NB4 (cell line): ENCODE data around the gene GALK1.

Experiments used
- DNase-seq: peaks from one replicate; pipeline ENCODE4 v3.0.0; 2010; ENCODE audit warnings: low read depth
- H3K4me3 ChIP-seq: one replicate; pipeline ENCODE4 v1.5.1; 2011; ENCODE audit warnings: mild to moderate bottlenecking, low read depth, low read length, moderate library complexity
- CTCF ChIP-seq: IDR thresholded peaks from one replicate; pipeline ENCODE4 v1.5.1; 2012; ENCODE audit warnings: low read depth, low read length
- MAX ChIP-seq: IDR thresholded peaks from 2 replicates; pipeline ENCODE4 v1.6.1; 2011; ENCODE audit warnings: low read depth, low read length
- MYC ChIP-seq: IDR thresholded peaks from 2 replicates; pipeline ENCODE4 v1.6.1; 2011; ENCODE audit warnings: low read depth, low read length
- POLR2A ChIP-seq: IDR thresholded peaks from 2 replicates; pipeline ENCODE4 v1.6.1; 2011; ENCODE audit warnings: mild to moderate bottlenecking; ENCODE audit not compliant: insufficient read length; ENCODE audit errors: extremely low read depth

The GALK1 gene

DNA sequence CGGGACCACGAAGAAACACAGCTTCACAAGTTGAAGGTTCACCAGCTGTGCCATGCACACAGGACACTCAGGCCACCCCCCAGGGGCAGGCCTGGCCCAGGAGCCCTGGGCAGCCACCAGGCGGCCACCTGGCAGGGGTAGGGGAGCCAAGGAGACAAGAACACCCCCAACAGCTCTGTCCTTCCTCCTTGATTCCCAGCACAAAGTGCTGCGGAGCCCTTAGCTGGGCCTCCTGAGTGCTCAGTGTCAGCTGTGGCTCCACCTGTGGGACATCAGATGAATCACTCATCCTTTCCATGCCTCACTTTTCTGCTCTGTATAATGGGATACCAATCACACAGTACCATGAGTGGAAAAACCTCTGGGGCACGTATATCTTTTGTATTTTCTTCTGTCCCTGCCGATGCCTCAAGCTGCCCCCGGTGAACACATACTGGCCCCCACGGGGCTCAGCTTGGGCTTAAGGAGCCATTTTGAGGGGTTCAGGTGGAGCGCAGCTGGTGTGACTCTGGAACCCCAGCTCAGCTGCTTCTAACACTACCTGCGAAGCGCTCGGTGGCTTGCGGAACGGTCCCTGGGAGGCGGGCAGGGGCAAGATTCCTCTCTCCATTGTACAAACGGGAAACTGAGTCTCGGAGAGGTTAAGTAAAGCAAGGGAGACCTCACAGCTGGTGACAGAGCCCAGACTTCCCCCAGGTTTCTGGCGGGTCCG, 12.0 kb downstream of the GALK1 start:
- H3K4me3 ChIP-seq, result no peak overlapping the region

GRCh38 chr17:75752405-75752709, 12.6 kb downstream of the GALK1 start:
- no peak overlapping the region for H3K4me3 ChIP-seq
- DNase-seq, result no peak
- TF ChIP-seq CTCF (no peak), MAX (no peak), MYC (no peak), POLR2A (no peak)

More for the DNA sequence above, 12.0 kb downstream of the GALK1 start:
- no peak for DNase-seq
- TF ChIP-seq CTCF, result no peak
- TF ChIP-seq MYC, result no peak
- TF ChIP-seq POLR2A, result no peak
- no peak for TF ChIP-seq MAX

- TF ChIP-seq MYC, result no peak
- no peak for DNase-seq
- no peak overlapping the region for H3K4me3 ChIP-seq
These were observed 13.2 kb downstream of the GALK1 start for GRCh38 chr17:75751676-75752404.

DNA sequence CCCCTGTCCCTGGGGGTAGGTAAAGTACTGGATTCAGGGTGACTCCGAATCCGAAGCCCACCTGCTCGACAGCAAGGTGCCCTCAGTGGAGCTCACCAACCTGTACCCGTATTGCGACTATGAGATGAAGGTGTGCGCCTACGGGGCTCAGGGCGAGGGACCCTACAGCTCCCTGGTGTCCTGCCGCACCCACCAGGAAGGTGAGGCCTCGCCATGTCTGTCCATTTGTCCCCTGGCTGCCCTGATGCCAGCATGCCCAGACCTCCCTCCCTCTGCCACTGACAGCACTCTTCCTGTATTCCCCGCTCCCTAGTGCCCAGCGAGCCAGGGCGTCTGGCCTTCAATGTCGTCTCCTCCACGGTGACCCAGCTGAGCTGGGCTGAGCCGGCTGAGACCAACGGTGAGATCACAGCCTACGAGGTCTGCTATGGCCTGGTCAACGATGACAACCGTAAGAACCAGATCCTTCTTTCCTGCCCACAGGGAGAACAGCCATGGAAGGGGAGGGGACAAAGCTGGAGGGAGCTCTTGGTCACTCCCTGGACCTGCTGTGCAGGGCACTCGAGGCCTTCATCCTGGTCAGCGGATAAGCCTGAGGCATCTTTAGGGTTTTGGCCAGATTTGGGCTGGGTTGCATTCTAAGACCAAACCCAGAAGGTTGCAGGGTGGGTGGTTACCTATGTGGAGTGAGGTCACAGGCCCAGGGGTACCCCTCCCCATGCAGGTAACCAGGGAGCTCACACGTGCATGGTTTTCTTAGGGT, 14.2 kb downstream of the GALK1 start:
- TF ChIP-seq POLR2A, result no peak
- TF ChIP-seq MYC, result no peak
- TF ChIP-seq CTCF, result no peak
- TF ChIP-seq MAX, result no peak
- no peak for DNase-seq
- H3K4me3 ChIP-seq, result no peak overlapping the region

GRCh38 chr17:75749545-75750389, 15.2 kb downstream of the GALK1 start:
- TF ChIP-seq MYC (no peak), CTCF (peak; percentile 77), POLR2A (no peak), MAX (no peak)
- peak; percentile 74 for DNase-seq
- H3K4me3 ChIP-seq, result no peak overlapping the region

GRCh38 chr17:75748706-75749105, 16.3 kb downstream of the GALK1 start:
- no peak overlapping the region for H3K4me3 ChIP-seq
- no peak for DNase-seq
- TF ChIP-seq POLR2A, result no peak
- no peak for TF ChIP-seq MAX
- TF ChIP-seq CTCF, result no peak
- no peak for TF ChIP-seq MYC
